Esophagus squamous epithelium (tissue), 5 donors: ENCODE results near the gene TFAP2A. TPM values are rescaled to one million over a fixed set of nuclear protein-coding genes. Genes with fewer than 3 reads are reported as not detected.

ENCODE experiments used
- DNase-seq: peaks from one replicate; lab custom pipeline; 2025; lab: John Stamatoyannopoulos, UW
- H3K27ac ChIP-seq, 4 donors: fragments of 200-600 bp; sonication (generic); one replicate each; pipeline ENCODE4 v1.5.1; 2016 to 2019; ENCODE audit warnings: mild to moderate bottlenecking in 1 of 4
- H3K27me3 ChIP-seq, 4 donors: fragments of 200-600 bp; sonication (generic); 1 replicate in 3 of 4; 2 replicates in 1 of 4; pipeline versions ENCODE4 v1.5.1 to v1.6.0; 2017 to 2021; ENCODE audit warnings: antibody characterized with exemption in 1 of 4
- H3K36me3 ChIP-seq, 3 donors: fragments of 200-600 bp; sonication (generic); one replicate each; pipeline ENCODE4 v1.5.1; 2016 to 2019
- H3K4me1 ChIP-seq, 3 donors: fragments of 200-600 bp; sonication (generic); one replicate each; pipeline ENCODE4 v1.5.1; 2017 to 2019
- H3K4me3 ChIP-seq, 4 donors: fragments of 200-600 bp; sonication (generic); 1 replicate in 3 of 4; 2 replicates in 1 of 4; pipeline ENCODE4 v1.5.1; 2016 to 2019; ENCODE audit warnings: mild to moderate bottlenecking in 2 of 4, moderate library complexity in 1 of 4
- H3K9me3 ChIP-seq, 3 donors: fragments of 200-600 bp; sonication (generic); one replicate each; pipeline ENCODE4 v1.5.1; 2016 to 2019
- POLR2A ChIP-seq, 4 donors: fragments of 450-650 bp; IDR thresholded peaks; one replicate each; pipeline ENCODE4 v1.6.1; 2017; ENCODE audit warnings: antibody characterized with exemption in 4 of 4, mild to moderate bottlenecking in 4 of 4, moderate library complexity in 3 of 4
- WGBS, 2 donors: methylation state at CpG; one replicate each; pipeline ENCODE4 v1.1.5; 2018; 5-methylcytosine and 5-hydroxymethylcytosine counted together
- intact Hi-C: fragments of 100-400 bp; cut with DNase I; formaldehyde crosslinking; loops from one replicate; pipeline ENCODE4 v1.15.0; 2022
- total RNA-seq, 4 donors: library from RNA; depleted of rRNA; stranded (reverse); fragments of >200 nt; gene quantifications; one replicate each; pipeline ENCODE4 v1.1.0, GENCODE V29; 2016
- TF ChIP-seq, protein P1 (sequence below), 6 experiments: fragments of 450-650 bp in 4 of 6; fragments of 200-600 bp in 2 of 6; sonication (generic) in 2 of 6; IDR thresholded peaks; one replicate each; pipeline ENCODE4 v1.5.1; 2016 to 2019; ENCODE audit warnings: antibody characterized with exemption in 6 of 6, mild to moderate bottlenecking in 4 of 6, moderate library complexity in 4 of 6
- donor health status: DM: yes; HTN: yes; CAD: no.

TFAP2A gene
- total RNA-seq, 4 donors from 2014 or later = 11.6 to 39.1 (median 29.9) TPM

DNA sequence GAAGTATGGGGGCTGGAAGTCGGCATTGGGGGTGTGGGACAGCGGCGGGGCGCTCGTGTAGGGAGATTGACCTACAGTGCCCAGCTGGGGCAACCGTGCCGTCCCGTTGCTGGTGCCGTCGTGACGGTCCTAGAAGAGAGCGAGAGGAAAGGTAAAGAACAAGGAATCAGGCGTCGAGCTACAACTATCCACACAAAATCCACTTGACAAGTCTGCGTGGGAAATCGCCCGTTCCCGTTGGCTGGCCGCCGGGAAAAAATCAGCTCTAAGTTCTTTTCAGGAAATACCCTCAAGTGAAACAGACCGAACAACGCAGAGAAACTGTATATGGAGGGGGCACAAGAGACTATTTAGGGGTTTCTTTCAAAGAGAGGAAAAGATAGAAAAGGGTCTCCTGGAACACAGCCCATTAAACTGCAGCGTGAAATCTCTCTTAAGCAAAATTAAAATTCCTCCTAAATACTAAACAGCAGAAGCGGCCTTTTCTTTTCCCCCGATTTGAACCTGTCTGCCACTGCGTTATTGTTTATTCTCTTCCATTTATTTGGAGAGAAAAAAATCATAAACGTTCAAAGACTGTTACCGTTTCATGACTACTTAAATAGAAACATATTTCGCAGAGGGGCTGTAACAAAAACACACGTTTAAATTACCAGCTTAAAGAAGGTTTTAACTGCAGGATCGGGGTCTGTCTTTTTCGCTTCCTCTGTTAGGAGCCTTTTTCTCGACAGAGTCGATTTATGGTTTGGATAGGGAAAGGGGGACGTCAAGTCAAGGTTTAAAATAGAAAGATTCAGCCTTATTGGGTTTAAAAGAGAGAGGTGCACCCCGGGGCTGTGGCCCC, 4.4 kb downstream of the TFAP2A start:
- no peak for TF ChIP-seq POLR2A (IDR thresholded peaks at IDR 0.05)
- TF ChIP-seq, protein P1, sequence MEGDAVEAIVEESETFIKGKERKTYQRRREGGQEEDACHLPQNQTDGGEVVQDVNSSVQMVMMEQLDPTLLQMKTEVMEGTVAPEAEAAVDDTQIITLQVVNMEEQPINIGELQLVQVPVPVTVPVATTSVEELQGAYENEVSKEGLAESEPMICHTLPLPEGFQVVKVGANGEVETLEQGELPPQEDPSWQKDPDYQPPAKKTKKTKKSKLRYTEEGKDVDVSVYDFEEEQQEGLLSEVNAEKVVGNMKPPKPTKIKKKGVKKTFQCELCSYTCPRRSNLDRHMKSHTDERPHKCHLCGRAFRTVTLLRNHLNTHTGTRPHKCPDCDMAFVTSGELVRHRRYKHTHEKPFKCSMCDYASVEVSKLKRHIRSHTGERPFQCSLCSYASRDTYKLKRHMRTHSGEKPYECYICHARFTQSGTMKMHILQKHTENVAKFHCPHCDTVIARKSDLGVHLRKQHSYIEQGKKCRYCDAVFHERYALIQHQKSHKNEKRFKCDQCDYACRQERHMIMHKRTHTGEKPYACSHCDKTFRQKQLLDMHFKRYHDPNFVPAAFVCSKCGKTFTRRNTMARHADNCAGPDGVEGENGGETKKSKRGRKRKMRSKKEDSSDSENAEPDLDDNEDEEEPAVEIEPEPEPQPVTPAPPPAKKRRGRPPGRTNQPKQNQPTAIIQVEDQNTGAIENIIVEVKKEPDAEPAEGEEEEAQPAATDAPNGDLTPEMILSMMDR (IDR thresholded peaks at IDR 0.05) = no peak
- Histone ChIP-seq H3K27ac (peak overlapping the region; percentile 92 to 99 (median 98)), H3K9me3 (no peaks in the 10 kb centered on the region), H3K27me3 (peaks cover 0 to 86% (median 9%) of the 10 kb centered on the region in 4 donors), H3K4me3 (peak overlapping the region; percentile 71 to 89 (median 78)), H3K4me1 (peaks cover 3 to 94% (median 33%) of the 10 kb centered on the region in 3 donors), H3K36me3 (no peaks in the 10 kb centered on the region)
- no peak for DNase-seq
- intact Hi-C loops = no loop called here
- WGBS, 2 donors = 5 to 8% methylated on average over 32 to 36 of the region's 36 CpGs

DNA sequence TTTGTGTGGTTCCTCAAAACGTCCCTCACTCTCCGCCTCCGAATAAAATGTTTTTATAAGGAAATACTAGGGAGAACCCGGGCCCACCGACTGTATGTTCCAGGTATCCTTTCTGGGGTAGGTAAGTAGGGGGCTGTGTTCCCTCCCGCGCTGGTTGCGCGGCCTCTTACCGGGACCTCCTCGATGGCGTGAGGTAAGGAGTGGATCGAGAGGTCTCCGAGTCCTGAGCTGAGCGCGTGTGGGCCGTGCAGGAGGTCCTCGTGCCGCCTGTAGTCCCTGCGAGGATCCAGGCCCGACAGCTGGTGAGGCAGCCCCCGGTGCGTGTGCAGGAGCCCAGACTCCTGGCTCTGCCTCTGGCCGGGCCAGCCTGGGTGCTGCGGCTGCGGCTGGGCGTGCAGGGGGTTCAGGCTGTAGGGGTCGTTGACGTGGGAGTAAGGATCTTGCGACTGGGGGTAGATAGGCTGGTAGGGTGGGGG, 5.1 kb downstream of the TFAP2A start:
- intact Hi-C loops = no loop called here
- peaks cover 0 to 79% (median 9%) of the 10 kb centered on the region in 4 donors for H3K27me3 ChIP-seq
- peaks cover 3 to 94% (median 36%) of the 10 kb centered on the region in 3 donors for H3K4me1 ChIP-seq
- H3K9me3 ChIP-seq = no peaks in the 10 kb centered on the region
- peak overlapping the region; percentile 71 to 89 (median 78) for H3K4me3 ChIP-seq
- 13 to 14% methylated on average over 3 to 25 of the region's 30 CpGs for WGBS, 2 donors
- H3K36me3 ChIP-seq = no peaks in the 10 kb centered on the region
- H3K27ac ChIP-seq = peak overlapping the region; percentile 92 to 99 (median 98)
- no peak for DNase-seq
- TF ChIP-seq, protein P1 (IDR thresholded peaks at IDR 0.05) = no peak
- TF ChIP-seq POLR2A (IDR thresholded peaks at IDR 0.05) = no peak

DNA sequence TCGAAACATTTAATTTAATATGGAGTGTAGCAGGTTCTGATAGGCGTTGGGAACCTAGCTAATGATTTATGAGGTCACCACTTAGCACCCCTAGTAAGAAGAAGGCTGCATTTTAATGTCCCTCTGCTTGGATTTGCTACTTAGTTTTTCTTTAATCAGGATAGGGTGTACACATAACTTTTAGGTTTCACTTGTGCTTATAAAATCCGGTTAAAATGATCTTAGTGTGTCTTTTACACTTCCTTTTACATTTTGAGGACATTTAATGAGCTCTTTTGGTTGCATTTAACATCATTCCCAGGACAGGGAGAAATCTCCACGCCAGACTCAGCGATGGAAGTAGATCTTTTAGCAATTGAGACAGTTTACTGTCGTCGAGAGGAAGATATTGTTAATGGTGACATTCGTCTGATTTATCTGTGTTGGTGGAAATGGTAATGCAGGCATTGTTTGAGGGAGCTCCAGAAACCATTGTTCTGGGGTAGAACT, 5.6 kb downstream of the TFAP2A start:
- Histone ChIP-seq H3K27me3 (peaks cover 0 to 76% (median 8%) of the 10 kb centered on the region in 4 donors), H3K9me3 (no peaks in the 10 kb centered on the region), H3K27ac (peak overlapping the region; percentile 92 to 99 (median 98)), H3K4me1 (peaks cover 0 to 94% (median 34%) of the 10 kb centered on the region in 3 donors), H3K4me3 (peak overlapping the region; percentile 71 to 89 (median 78)), H3K36me3 (no peaks in the 10 kb centered on the region)
- no peak for DNase-seq
- intact Hi-C loops = no loop called here
- TF ChIP-seq POLR2A (IDR thresholded peaks at IDR 0.05) = no peak
- TF ChIP-seq, protein P1 (IDR thresholded peaks at IDR 0.05) = no peak
- 8 to 20% methylated on average over 8 of the region's 8 CpGs for WGBS, 2 donors

DNA sequence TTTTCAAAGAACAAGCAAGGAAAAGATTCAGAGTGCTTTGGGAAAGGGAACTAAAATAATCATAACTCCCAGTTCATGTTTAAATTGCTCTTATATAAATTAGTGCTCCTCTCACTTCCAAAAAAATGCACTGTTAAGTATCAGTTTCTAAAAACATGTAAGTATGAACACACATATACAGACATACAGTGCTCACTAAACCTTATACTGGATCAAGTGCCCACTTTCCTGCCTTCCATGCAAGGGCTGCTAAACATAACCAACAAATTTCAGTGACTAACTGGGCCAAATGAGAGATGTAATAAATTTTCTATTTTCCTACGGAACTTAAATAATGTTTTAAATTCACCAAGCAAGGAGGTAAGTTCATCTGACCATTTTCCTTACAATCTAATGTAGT, 6.4 kb downstream of the TFAP2A start:
- Histone ChIP-seq H3K4me1 (peaks cover 4 to 92% (median 30%) of the 10 kb centered on the region in 3 donors), H3K9me3 (no peaks in the 10 kb centered on the region), H3K36me3 (no peaks in the 10 kb centered on the region), H3K27me3 (peaks cover 0 to 70% (median 3%) of the 10 kb centered on the region in 4 donors), H3K27ac (peak overlapping the region; percentile 38 to 99 (median 98)), H3K4me3 (peak overlapping the region; percentile 71 to 89 (median 78))
- intact Hi-C loops = no loop called here
- TF ChIP-seq POLR2A (IDR thresholded peaks at IDR 0.05) = no peak
- DNase-seq = no peak
- 10 to 30% methylated on average over 1 of the region's 1 CpG for WGBS, 2 donors

DNA sequence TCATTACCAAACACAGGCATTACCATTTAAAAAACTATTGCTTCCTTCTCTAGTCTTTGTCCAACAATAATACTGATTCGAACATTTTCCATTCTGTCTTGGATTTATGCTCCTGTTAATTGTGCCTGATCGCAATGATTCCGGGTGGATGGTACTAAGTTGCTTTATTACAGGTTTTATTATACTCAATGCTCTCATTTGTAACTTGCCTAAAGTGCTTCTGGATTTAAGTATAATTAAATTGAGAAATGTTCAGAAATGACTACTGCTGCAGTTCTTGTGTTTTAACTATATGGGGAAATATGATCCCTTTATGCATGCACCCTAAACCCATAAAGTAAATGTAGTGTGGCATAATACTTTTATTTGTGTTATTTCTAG, 7.2 kb downstream of the TFAP2A start:
- Histone ChIP-seq H3K36me3 (no peaks in the 10 kb centered on the region), H3K4me3 (peak overlapping the region in 3 of 4 donors; percentile 71 to 84 (median 73)), H3K4me1 (peaks cover 8 to 92% (median 30%) of the 10 kb centered on the region in 3 donors), H3K27me3 (peaks cover 0 to 62% (median 3%) of the 10 kb centered on the region in 4 donors), H3K9me3 (no peaks in the 10 kb centered on the region), H3K27ac (peak overlapping the region; percentile 72 to 99 (median 98))
- no peak for DNase-seq
- TF ChIP-seq POLR2A (IDR thresholded peaks at IDR 0.05) = no peak
- 13 to 25% methylated on average over 3 of the region's 3 CpGs for WGBS, 2 donors
- intact Hi-C loops = no loop called here
